ENCODE data around the gene DDX51.

DDX51 gene, protein sequence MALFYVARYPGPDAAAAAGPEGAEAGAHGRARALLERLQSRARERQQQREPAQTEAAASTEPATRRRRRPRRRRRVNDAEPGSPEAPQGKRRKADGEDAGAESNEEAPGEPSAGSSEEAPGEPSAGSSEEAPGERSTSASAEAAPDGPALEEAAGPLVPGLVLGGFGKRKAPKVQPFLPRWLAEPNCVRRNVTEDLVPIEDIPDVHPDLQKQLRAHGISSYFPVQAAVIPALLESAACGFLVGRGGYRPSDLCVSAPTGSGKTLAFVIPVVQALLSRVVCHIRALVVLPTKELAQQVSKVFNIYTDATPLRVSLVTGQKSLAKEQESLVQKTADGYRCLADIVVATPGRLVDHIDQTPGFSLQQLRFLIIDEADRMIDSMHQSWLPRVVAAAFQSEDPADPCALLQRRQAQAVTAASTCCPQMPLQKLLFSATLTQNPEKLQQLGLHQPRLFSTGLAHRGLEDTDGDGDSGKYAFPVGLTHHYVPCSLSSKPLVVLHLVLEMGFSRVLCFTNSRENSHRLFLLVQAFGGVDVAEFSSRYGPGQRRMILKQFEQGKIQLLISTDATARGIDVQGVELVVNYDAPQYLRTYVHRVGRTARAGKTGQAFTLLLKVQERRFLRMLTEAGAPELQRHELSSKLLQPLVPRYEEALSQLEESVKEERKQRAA

DNA sequence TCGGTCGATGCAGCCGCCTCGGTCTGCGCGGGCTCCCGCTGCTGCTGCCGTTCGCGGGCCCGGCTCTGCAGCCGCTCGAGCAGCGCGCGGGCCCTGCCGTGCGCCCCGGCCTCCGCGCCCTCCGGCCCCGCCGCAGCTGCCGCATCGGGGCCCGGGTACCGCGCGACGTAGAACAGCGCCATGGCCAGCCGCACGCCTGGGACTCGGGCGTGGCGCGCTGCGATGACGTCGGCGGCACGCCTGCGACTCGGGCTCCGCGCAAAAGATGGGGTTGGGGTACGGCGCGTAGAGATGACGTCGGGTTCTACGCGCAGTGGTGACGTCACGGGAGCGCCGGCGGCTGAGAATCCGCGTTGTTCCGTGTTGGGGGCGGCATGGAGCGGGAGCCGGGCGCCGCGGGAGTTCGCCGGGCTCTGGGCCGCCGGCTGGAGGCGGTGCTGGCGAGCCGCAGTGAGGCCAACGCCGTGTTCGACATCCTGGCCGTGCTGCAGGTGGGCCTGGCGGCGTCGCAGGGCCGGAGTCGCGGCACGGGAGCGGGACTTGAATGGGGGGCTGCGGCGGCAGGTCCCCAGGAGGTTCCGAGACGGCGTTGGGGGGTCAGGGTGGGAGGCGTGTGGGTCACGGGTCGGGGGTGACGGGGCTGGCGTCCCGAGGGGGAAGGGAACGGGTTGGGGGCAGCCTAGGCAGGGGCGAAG, at the start of gene DDX51, which contains the start of gene NOC4L:
Gene DDX51, minus strand, starts transcription at position 205 of the 695 bp plus-strand sequence. Its CDS starts 23 bp downstream, at position 182.
Gene NOC4L, plus strand, starts transcription at position 343 of the 695 bp plus-strand sequence. Its CDS starts 32 bp downstream, at position 375.
- DNase-seq (ENCODE audit: low read depth in 1 of 2, low spot score in 1 of 2), result peak; percentile 93 to 95

DNA sequence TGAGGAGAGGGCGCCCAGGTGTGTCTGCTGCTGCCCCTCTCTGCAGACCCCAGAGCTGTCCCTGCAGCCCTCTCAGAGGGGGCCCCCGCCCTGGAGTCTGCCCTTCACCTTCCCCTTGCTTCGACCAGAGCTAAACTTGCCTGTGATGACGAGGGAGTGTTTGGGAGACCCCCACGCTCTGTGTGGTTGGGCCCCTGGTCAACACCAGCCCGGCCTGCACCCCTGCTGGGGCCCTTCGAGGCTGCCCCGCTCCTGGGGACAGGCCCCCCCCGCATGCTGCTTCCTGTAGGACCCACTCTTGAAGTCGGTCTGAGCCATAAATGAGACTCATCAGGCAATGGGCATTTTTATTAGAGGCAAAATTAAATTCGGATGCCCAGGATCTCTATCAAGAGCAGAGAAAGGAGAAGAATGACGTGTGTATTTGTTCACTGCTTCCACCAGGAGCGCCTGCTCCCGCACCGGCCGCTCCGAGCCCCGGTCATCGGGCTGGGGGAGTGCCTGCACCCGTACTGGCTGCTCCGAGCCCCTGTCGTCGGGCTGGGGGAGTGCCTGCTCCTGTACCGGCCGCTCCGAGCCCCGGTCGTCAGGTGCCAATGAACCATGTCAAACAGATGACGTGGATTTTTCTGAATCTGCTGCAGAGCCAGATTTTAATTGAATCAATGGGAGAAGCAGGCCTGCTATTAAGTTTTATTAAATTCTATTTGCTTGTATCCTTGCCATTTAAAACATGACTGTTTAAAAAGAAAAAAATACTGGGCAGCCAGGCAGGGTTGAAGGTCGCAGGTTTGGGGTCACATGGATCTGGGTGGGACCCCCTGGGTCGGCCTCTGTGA, 47.8 kb upstream of the DDX51 start:
- no peak for DNase-seq (ENCODE audit: low read depth in 1 of 2, low spot score in 1 of 2)

DNA sequence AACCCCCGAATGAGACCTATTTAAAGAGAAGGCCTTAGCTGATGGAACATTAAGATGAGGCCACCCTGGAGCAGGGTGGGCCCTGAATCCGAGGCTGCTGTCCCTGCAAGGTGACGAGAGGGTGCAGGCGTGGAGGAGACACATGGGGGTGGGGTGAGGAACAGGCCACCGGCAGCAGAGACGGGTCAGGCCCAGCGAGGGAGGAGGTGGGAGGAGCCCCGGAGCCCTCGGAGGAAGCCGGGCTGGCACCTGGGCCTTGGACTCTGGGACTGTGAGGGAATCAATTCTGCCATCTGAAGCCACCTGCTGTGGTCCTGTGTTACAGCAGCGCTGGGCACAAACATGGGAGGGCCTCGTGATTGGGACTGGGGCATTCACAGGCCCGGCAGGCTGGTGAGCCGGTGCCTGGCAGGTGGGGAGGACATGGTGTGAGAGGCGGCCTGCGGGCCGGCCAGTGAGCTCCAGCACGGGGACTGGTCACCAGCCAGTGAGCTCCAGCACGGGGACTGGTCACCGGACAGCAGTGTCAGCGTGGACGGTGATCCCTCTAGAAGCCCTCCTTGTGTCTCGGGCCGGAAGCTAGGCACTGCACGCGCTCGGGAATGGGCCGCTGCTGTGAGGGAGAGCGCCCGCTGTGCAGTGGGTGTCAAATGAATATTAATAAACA, 46.8 kb upstream of the DDX51 start:
- DNase-seq (ENCODE audit: low read depth in 1 of 2, low spot score in 1 of 2), result no peak

DNA sequence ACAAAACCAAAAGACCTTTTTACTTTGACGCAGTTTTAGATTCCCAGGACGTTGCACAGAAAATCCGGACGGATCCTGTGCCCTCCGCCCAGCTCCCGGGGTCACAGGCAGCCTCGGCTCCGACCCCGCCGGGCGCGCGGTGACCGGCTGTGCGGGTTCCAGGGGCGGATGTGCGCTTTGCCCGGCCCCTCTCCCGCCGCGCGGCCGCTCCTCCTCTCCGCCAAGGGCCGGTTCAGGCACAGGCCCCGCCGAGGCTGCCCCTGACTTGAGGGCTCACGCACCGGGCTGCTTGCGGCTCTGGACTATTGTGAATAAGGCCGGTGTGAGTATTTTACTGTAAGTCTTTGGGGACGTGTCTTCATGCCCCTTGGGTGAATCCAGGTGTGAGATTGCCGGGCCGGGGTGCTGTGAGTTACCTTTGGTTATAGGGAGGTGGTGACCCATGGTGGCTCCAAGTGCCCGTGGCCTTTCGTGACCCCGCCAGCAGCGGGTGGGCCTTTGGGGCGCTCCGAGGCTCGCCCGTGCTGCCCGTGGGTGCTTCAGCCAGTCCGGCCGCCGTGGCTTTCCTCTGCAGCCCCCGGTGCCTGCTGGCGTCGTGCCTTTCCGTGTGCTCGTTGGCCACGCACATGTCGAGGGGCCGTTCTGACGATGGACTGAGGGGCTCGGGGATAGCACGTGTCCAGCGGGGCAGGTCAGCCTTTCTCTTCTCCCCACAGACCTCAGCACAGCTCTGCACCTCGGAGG, 46.1 kb upstream of the DDX51 start:
- DNase-seq (ENCODE audit: low read depth in 1 of 2, low spot score in 1 of 2), result no peak

DNA sequence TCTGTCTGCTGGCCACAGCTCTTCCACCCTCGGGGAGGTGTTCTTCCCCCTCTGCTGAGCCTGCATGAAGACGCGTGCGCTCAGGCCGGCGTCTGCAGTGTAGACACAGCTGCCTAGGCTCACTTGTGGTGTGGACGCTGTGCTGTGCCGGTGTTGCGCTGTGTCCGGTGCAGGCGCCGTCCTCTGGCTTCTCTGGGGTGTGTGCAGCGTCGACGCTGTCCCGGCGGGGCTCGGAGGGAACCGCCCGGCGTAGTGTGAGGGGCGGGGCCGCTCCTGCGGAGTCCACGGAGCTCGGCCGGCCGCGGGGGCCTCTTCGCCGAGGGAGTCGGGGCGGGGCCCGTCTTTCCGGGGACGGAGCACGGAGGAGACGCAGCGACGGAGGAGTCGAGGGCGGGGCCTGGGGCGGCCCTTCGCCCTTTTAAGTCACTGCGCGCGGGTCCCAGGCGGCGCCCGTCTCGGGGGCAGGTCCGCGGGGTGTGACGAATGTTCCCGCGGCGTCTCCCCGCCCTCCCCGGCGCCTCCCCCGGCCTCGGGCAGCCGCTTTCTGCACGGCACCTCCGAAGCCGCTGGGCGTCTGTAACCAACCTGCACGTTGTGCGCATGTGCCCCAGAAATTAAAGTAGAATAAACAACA, 45.4 kb upstream of the DDX51 start:
- DNase-seq (ENCODE audit: low read depth in 1 of 2, low spot score in 1 of 2), result peak; percentile 86 to 91

DNA sequence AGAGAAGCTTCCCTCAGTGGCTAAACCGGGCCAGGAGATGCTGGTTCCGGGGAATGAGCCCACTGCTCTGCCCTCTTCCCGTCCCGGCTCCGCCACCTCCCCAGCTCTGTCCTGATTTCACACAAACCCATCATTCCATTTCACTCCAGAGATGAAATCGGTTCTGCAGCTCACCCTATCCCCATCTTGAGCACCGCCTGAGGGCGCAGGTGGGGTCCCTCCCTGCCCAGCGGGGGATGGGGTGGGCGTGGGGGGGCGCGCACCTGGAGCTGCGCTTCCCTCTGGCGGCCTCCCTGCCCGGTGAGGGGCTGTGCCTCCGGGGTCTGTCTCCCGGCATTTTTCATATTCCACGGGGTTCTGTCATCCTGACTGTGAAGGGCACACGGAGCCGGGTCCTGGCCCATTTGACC, 44.8 kb upstream of the DDX51 start:
- DNase-seq (ENCODE audit: low read depth in 1 of 2, low spot score in 1 of 2), result no peak

DNA sequence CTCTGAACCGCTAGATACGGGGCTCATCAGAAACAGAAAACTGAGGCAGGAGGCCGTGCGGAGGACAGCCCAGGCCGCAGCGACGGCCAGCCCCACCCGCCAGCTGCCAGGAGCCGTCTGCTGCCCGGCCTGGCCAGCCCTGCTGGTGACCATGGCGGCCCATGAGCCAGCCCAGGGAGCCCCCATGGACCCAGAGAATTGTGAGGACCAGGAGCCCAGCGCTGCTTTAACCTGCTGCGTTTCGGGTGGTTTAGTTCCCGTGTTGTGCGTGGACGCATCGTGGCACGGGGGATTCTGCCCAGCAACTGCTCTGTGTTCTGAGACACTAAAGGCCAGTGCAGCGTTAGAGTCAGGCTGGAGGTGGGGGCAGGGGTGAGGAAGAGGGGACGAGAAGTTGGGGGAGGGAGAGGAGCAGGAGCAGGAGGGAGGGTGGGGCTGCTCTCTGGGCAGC, 44.4 kb upstream of the DDX51 start:
- no peak for DNase-seq (ENCODE audit: low read depth in 1 of 2, low spot score in 1 of 2)

DNA sequence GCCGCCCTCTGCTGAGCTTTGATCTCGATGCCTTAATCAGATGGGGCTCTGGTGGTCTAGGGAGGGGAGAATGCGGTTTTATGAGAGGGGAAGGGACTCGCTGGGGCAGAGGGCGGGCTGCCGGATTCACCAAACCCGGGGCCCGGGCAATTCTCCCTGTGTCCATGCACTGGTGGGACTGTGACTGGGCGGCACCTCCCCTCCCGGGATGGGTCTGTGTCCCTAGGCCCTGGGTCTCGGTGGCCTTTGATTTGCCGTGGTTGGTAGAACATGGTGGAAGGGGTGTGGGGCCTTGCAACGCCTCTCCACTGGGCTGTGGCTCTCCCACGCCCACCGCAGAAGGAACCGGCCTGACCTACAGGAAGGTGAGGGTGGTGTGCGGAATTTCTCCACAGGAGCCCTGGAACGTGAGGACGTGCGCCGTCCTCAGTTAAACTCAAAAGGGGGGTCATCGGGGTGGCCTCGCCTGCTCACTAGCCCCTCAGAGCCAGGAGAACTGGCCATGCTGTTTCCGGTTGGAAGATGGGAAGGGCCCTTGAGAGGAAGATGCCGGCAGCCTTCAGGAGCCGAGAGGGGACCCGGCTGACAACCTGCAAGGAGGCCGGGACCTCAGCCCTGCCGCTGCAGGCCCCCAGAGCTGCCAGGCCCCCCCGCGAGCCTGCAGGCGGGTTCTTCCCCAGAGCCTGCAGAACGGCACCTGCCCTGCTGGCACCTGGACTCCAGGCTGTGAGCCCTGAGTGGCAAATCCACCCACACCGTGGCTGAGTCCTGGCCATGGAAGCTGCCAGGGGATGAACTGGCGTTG, 43.7 kb upstream of the DDX51 start:
- no peak for DNase-seq (ENCODE audit: low read depth in 1 of 2, low spot score in 1 of 2)

DNA sequence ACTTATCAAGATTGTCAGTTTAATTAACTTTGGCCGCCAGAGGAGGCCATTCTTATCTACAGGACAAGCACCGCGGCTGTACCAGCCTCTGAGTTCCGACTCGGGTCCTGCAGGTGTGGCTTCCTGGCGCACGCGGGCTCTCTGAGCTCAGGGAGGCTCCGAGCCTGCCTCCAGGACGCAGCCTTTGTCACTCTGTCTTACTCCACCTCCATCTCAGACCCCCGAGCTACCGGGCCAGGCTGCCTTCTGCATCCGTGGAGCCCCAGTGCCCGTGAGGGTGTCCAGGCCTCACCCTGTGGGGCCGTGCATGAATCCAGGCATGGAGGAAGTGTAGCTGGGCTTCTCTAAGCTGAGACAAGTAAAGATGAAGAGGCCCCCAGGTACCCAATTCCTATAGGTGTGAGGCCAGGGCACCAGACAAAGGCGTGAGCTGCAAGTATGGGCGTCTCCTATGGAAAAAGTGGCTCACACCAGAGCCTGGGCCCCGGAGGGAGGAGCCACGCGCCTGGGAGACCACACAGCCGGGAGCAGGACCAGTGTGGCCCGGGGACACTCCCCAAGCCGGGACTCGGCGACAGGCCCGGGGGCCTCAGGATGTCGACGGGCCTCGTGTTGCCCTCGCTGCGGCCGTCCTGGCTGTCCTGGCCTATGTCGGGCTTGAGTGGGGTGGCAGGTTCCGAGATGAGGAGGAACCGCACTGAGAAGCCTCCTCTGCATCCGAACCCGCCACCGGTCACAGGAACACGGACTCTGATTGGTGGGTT, 42.9 kb upstream of the DDX51 start:
- DNase-seq (ENCODE audit: low read depth in 1 of 2, low spot score in 1 of 2), result no peak

DNA sequence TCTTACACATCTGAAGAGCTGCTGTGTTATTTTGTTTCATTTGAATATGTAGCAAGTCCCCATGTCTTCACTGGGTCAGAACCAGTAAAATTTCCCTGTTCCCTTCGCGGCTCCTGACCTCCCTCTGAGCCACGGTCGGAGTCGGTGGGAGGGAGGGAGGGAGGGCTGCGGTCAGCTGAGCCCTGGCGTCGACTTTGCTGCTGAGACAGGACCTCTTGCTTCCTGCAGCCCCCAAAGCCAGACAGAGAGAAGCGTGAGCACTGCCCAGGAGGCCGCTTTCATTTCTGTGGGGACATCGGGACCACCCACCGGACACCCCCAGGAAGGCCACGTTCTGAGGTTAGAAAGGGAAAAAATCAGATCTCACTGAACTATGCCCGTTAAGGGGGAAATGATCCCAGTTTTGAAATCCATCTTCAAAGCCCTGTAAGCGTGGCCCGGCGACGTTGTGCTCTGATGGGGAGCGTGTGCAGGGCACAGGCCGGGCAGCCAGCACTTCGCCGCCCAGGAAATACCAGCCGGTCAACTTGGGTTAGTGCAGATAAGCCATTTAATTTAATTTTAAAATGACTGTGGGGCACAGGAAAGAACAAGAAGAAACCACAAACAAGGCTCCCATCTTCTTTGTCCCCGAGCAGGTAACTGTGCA, 42.2 kb upstream of the DDX51 start:
- no peak for DNase-seq (ENCODE audit: low read depth in 1 of 2, low spot score in 1 of 2)

DNA sequence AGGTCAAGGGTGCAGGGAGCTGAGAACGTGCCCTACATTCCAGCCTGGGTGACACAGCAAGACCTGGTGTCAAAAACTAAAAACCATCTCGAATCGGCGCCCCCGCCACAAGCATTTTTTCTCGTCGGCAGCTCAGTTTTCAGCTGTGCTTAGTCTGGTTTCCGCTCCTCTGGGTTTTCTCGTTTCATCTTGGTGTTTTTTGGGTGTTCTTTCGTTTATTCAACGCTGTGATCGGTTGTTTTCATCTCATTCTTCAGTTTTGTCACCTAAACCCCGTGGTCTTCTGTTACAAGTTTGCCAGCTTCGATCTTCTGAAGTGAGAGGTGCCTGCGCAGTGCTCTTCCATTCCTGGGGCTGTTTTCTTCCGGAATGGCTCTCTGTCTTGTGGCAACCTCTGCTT, 41.6 kb upstream of the DDX51 start:
- DNase-seq (ENCODE audit: low read depth in 1 of 2, low spot score in 1 of 2), result no peak

DNA sequence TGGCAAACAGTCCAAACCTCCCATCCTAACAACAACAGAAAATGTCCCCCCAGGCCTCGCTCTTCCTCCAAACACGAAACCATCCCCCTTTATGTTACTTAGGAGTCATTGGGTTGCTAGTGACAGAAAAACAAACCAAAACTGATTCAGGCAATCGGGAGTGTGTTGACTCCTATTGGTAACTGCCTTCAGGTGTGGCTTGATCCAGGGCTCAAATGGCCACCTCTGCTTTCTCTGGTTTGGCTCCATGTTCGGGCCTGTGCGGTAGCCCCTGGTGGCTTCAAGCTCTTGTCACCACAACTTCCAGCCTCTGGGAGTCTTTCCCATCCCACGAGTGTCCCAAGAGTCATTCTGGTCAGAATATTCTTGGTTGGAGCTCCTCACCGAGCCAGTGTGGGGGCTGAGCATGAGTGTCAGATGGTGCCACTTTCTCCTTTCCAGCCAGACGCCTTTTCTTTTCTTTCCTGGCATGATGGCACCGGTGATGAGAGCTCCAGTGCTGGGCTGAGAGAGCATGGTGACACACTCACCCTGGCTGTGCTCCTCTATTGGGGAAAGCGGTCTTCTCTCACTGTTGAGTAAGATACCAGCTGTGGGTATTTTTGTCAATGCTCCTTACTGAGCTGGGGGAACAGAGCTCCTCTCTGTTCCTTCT, 38.7 kb upstream of the DDX51 start:
- no peak for DNase-seq (ENCODE audit: low read depth in 1 of 2, low spot score in 1 of 2)

DNA sequence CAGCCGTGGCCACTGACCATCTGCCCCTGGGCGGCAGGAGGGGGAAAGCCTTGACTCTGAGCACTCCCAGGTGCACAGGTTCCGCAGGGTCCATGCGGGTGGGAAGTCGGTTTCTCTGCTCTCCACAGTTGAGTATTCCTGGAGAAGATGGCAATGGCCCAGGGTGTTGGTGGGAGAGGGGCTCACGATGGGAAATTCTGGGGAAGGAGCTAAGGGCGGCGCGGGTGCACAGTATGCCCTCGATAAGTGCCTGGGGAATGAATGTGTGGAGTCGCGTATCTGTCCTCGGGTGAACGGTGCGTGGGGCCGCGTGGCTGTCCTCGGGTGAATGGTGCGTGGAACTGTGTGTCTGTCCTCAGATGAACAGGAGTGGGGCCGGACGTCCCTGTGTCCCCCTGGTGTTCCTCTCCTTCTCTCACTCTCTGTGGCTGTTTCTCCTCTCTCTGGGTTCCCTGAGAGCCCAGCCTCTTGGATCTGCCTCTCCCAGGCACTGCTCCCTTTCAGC, 38.1 kb upstream of the DDX51 start:
- DNase-seq (ENCODE audit: low read depth in 1 of 2, low spot score in 1 of 2), result no peak

DNA sequence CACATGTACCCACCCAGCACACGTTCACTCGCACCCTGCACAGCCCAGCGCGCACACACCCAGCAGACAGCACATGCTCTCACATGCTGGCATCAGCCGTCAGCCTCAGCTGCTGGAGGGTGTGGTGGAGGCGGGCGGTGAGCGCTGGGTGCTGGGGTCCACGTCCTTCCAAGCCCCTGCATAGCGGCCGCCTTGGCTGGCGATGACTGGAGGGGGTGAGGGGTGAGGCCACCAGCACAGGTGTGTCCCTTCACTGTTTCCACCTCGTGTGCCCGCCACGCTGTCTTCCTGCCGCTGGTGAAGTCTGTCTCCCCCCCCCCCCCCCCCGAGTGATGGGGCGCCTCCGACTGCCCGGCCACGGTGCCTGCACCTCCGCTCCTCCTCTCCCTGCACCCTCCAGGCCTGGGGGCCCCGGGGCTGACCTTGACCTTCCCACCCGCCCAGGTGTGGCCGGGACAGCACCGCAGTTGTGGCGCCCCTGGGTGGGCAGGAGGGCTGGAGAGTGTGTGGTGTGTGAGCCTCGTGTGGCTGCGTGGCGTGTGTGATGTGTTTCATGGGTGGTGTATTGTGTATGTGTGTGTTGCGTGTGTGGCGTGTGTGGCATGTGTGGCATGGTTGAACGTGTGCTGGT, 37.6 kb upstream of the DDX51 start:
- no peak for DNase-seq (ENCODE audit: low read depth in 1 of 2, low spot score in 1 of 2)

DNA sequence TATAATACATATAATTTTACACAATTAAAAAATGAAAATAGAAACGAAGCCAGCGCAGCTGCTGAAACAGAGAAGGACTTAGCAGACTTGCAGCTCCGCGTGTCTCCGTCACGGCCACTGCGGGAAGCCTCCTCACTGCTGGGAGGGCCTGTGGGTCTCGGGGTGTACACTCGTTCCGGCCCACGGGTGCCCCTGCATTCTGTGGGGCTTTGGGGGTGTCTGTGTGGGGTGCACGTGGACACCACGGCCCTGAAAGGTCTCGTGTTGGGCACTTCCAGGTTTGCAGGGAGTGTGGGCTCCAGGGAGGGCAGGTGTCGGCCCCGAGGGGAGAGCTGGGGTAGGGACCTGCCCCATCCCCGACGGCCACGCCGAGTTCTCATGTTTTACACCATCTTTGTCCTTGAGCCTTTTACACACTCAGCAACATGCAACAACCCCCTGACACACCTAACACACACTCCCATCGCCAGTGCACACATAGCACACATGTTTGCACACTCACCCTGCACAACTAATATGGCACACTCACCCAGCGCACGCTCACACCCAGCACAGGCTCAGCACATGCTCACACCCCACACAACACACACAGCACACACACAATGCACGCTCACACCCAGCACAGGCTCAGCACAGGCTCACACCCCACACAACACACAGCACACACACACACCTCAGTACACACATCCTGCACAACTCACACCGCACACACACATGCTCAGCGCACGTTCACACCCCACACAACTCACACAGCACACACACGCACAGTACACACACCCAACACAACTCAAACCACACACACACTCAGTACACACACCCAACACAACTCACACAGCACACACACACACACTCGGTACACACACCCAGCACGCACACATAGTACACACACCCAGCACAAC, 36.8 kb upstream of the DDX51 start:
- DNase-seq (ENCODE audit: low read depth in 1 of 2, low spot score in 1 of 2), result no peak

Data from activated T-helper 1 cell treated with anti-CD3 and anti-CD28 coated beads, Interleukin-2, amount 50 U/mL, for 16 hours (primary cell).